HG03025 (cell line): ENCODE results near the gene MDFIC.

Experiments
- ATAC-seq: cut with Tn5 transposase; IDR thresholded peaks from one replicate; pipeline ENCODE4 v1.9.1; 2021; ENCODE audit warnings: mild to moderate bottlenecking, moderate library complexity; ENCODE audit not compliant: unreplicated experiment, low FRiP score

Gene MDFIC

GRCh38 chr7:115032715-115033703 lies 111.1 kb downstream of the MDFIC start:
- no peak for ATAC-seq

- no peak for ATAC-seq
These were observed 112.1 kb downstream of the MDFIC start for GRCh38 chr7:115033917-115034459.

GRCh38 chr7:115034515-115034914 lies 112.6 kb downstream of the MDFIC start:
- ATAC-seq, result no peak

GRCh38 chr7:115037128-115037802 lies 115.4 kb downstream of the MDFIC start:
- no peak for ATAC-seq

GRCh38 chr7:115038158-115038557 lies 116.3 kb downstream of the MDFIC start:
- no peak for ATAC-seq

- ATAC-seq, result no peak
These were observed 118.2 kb downstream of the MDFIC start for GRCh38 chr7:115040057-115040456.

- ATAC-seq, result no peak
These were observed 118.6 kb downstream of the MDFIC start for GRCh38 chr7:115040495-115040894.

GRCh38 chr7:115042596-115042995 lies 120.7 kb downstream of the MDFIC start:
- no peak for ATAC-seq

GRCh38 chr7:115043605-115044004 lies 121.7 kb downstream of the MDFIC start:
- ATAC-seq, result no peak

GRCh38 chr7:115044224-115044623 lies 122.3 kb downstream of the MDFIC start:
- no peak for ATAC-seq

- ATAC-seq, result no peak
These were observed 126.2 kb downstream of the MDFIC start for GRCh38 chr7:115047958-115048720.

- ATAC-seq, result no peak
These were observed 130.8 kb downstream of the MDFIC start for GRCh38 chr7:115052706-115053105.

- no peak for ATAC-seq
These were observed 132.7 kb downstream of the MDFIC start for GRCh38 chr7:115054478-115055065.

GRCh38 chr7:115056019-115056418 lies 134.1 kb downstream of the MDFIC start:
- no peak for ATAC-seq

- no peak for ATAC-seq
These were observed 136.8 kb downstream of the MDFIC start for GRCh38 chr7:115058726-115059125.

- no peak for ATAC-seq
These were observed 137.4 kb downstream of the MDFIC start for GRCh38 chr7:115059321-115059720.

- peak; percentile 51 for ATAC-seq
These were observed 138.4 kb downstream of the MDFIC start for GRCh38 chr7:115060095-115060870.

- ATAC-seq, result peak; percentile 61
These were observed 144.2 kb downstream of the MDFIC start for GRCh38 chr7:115066050-115066449.

GRCh38 chr7:115066634-115067033 lies 144.7 kb downstream of the MDFIC start:
- ATAC-seq, result peak; percentile 55
